GM18505 (cell line): ENCODE results near the gene MTUS2.

ENCODE experiments used
- ATAC-seq: cut with Tn5 transposase; IDR thresholded peaks from one replicate; pipeline ENCODE4 v1.9.1; 2021; ENCODE audit not compliant: unreplicated experiment
- POLR2A ChIP-seq: IDR thresholded peaks from 4 replicates; pipeline ENCODE4 v1.6.1; 2011; ENCODE audit warnings: borderline replicate concordance; ENCODE audit not compliant: insufficient read depth, insufficient read length; ENCODE audit errors: extremely low read depth

The MTUS2 gene

GRCh38 chr13:29526741-29527140, 706.6 kb downstream of the MTUS2 start:
- no peak for TF ChIP-seq POLR2A
- no peak for ATAC-seq

DNA sequence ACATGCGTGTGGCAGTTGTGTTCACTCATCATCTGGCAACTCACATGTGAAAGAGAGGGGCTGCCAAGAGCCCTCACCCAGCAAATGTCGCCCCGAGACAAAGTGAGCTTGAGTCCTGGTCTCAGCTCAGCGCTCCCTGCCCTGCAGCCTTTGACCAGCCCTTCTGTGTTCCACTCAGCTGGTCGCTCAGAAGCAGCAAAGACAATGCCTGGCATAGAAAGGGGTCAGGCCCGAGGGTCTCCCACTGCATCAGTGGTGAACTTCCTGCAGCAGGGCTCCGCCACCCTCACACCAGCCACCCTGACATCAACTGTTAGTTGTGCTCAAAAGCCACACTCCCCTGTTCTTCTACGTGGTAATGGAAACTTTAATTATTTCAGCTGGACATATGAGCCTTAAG, 707.4 kb downstream of the MTUS2 start:
- no peak for TF ChIP-seq POLR2A
- no peak for ATAC-seq

DNA sequence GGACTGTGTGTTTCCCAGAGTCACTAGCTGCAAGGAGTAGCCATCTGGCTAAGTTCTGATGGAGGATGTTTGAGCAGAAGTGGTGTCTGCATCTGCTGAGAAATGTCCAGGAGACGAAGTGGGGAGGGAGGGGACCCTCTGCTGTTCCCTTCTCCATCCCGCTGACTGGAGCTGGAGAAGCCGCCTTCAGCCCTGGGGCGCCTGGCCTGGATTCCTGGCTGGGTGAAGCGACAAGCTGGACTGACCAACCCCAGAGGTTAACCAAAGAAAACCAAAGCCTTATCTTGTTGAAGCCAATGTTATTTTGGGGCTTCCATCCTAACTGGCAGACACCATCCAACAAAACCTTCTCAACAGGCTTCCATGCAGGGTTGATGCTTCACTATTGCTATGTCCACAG, 707.8 kb downstream of the MTUS2 start:
- TF ChIP-seq POLR2A: no peak
- no peak for ATAC-seq

DNA sequence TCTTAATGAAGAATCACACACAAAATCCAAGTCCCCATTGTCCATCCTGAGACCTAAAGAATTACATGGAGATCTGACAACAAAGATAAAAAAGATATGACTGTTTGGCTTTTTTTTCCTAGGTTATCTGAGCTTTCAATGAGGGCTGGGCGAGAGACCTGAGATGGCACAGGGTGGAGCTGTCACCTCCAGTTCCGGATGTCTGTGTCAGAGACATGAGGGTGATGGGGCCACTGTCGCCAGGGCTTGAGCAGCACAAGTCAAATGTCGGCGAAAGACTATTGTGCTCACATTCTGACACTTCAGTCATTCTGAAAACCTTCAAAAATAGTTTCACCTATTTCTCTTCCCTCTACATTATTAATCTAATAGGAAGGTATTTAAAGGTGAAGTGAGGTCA, 709.6 kb downstream of the MTUS2 start:
- TF ChIP-seq POLR2A: no peak
- no peak for ATAC-seq

- TF ChIP-seq POLR2A: no peak
- no peak for ATAC-seq
Measured at GRCh38 chr13:29530901-29531300, 710.8 kb downstream of the MTUS2 start.

GRCh38 chr13:29532116-29532515, 712.0 kb downstream of the MTUS2 start:
- TF ChIP-seq POLR2A: no peak
- no peak for ATAC-seq

DNA sequence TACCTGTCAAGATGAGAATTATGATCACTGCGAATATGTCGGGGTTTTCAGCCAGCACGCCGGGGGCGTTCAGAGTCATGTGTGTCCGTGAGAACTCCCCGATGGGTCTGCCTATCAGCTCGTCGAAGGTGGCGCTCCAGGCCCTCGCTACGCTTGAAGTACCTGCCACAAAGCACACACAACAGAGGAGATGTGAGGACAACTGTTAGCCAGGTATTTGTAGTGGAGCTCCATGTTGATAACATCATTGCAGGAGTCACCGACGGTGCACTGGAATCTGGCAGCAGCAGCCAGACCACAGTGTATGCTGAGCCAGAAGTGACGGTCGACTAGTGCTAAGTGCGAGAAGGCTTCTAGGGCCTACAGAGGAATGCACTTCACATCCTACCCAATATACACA, 712.7 kb downstream of the MTUS2 start:
- ATAC-seq: no peak
- TF ChIP-seq POLR2A: no peak

- ATAC-seq: no peak
- no peak for TF ChIP-seq POLR2A
Measured at GRCh38 chr13:29534083-29534482, 713.9 kb downstream of the MTUS2 start.

DNA sequence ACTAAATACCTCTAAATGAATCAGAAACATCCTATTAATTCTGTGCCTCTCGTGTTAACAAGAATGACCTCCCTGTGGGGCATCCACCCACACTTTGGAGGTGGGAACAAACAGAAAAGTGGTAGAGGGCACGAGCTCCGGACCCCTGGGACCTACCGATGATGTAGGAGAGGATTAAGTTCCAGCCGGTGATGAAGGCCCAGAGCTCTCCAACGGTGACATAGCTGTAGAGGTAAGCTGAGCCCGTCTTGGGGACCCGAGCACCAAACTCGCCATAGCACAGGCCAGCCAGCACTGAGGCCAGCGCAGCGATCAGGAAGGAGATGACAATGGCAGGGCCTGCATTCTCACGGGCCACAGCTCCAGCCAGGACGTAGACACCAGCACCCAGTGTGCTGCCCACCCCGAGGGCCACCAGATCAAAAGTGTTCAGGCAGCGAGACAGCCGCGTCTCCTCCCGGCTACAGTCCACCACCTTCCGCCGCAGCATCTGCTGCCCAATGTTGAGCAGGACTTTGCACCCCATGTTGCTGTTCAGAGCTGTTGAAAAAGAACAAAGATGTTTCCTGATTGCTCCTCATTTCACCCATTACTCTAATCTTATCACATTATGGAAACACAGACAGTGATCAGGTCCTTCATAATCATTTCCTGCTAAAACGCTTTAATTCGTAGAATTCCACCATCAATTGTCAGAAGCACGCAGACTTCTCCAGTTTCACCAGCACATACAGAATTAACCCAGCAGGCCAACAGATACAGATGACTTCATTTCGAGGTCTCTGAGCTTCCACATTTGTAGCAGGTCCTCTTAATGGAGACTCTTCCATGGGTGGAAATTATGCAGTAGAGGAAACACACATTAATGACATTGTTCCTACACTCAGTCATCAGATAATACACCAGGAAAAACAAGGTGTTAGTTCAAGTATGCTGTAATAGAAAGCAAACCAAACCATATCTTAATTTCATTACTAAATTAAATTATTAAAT, 715.8 kb downstream of the MTUS2 start:
- TF ChIP-seq POLR2A: no peak

DNA sequence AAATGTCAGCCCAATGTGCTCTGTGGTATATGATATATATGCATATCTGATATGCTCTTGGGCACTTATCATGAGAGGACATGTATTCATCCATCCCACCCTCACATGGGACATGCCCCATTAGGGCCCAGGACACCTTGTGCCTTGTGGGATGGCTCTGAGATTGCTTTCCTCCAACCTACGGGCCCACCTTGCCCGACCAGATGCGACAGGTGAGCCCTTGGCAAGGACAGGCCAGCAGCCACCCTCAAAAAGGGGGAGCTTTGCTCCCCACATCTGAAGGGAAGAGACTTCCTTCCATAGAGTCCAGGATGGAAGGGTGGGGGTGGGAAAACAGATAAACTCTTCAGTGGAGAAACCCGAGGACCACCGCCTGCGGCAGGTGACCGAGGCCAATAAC, 716.7 kb downstream of the MTUS2 start:
- TF ChIP-seq POLR2A: no peak
- ATAC-seq: no peak

More for the DNA sequence above, 715.8 kb downstream of the MTUS2 start:
- no peak for ATAC-seq

- no peak for ATAC-seq
- no peak for TF ChIP-seq POLR2A
Measured at GRCh38 chr13:29537736-29538651, 717.9 kb downstream of the MTUS2 start.

DNA sequence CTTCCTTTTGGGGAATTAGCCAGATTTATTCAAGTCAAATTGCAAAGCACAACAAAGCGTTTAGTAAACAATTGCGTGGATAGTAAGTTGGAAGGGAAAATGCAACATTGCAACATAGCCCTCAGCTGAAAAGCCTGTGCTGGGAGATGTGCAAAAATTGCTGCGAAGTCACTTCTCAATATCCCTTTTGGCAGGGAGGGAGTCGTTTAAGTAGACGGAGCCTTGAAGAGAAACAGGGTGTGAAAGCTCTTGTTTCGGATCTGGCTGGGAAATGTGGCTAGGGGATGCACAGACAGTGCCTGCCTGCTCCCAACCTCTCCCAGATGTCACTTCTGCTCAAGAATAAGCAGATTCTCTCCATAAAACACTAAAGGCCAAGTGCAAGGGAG, 718.5 kb downstream of the MTUS2 start:
- ATAC-seq: no peak
- no peak for TF ChIP-seq POLR2A

GRCh38 chr13:29539856-29540255, 719.7 kb downstream of the MTUS2 start:
- ATAC-seq: no peak
- TF ChIP-seq POLR2A: no peak
